ENCODE results near the gene CYLD. TPM values are rescaled to one million over a fixed set of nuclear protein-coding genes. Genes with fewer than 3 reads are reported as not detected.

CYLD gene
- total RNA-seq, 2 experiments from 2014 or later: 360 to 373 TPM

DNA sequence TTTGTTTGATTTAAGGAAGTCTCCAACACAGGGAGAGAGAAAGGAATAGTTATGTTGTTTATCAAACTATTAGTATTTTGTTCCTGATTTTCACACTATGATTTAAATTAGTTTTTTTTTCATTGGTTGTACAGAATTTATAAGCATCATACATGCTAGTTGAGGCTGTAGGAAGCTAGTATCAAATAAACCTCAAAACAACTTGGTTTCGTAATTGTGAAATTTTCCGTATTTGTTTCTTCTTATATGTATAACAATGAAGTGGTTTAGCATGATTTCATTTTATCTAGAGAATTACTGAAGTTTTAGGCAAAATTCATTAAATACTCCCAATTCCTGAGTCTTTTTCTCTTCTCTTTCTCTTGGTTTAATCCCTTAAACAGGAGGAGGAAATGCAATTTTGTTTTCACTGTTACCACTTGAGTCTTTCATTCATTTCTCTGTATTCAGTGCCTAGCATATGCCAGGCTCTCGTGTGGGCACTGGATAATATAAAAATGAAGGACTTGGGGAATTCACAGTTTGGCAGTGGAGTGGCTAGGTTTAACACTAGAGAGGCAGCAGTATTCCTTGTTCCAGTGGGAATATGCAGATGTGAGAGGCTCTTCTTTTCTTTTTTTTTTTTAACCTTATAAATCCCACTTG is 1.8 kb downstream of the CYLD start:
- TF ChIP-seq, protein P1, sequence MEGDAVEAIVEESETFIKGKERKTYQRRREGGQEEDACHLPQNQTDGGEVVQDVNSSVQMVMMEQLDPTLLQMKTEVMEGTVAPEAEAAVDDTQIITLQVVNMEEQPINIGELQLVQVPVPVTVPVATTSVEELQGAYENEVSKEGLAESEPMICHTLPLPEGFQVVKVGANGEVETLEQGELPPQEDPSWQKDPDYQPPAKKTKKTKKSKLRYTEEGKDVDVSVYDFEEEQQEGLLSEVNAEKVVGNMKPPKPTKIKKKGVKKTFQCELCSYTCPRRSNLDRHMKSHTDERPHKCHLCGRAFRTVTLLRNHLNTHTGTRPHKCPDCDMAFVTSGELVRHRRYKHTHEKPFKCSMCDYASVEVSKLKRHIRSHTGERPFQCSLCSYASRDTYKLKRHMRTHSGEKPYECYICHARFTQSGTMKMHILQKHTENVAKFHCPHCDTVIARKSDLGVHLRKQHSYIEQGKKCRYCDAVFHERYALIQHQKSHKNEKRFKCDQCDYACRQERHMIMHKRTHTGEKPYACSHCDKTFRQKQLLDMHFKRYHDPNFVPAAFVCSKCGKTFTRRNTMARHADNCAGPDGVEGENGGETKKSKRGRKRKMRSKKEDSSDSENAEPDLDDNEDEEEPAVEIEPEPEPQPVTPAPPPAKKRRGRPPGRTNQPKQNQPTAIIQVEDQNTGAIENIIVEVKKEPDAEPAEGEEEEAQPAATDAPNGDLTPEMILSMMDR (IDR thresholded peaks at IDR 0.05): no peak
- Mint-ChIP-seq H3K4me1 (ENCODE audit: low read depth) (peaks cover 61% of the 10 kb centered on the region), H3K36me3 (ENCODE audit: low read depth) (peaks cover 61% of the 10 kb centered on the region), H3K4me3 (peak overlapping the region; percentile 99), H3K27ac (peak overlapping the region; percentile 87), H3K9me3 (no peaks in the 10 kb centered on the region), H3K27me3 (no peaks in the 10 kb centered on the region)
- ChIA-PET POLR2A (interaction anchor here (1.0 to 10.1 kb wide), 11 partner anchors 9 to 405 kb away, joined by 4 to 167 read pairs (median 5); partner anchors contain the start of gene SNX20), CTCF (interaction anchor here (1.5 to 1.8 kb wide), 3 partner anchors 63 to 75 kb away, joined by 3 to 10 read pairs (median 6); no protein-coding TSS in a partner anchor)
- Histone ChIP-seq H3K27ac (ENCODE audit: low read depth in 1 of 2, low read length in 2 of 2) (peak overlapping the region; percentile 97 to 99), H3K4me3 (ENCODE audit: low read length) (peak overlapping the region; percentile 80), H3K4me1 (ENCODE audit: insufficient read depth, low read length) (peaks cover 21% of the 10 kb centered on the region), H3K36me3 (ENCODE audit: insufficient read depth, low read length) (peaks cover 17% of the 10 kb centered on the region), H3K27me3 (ENCODE audit: control insufficient read depth in 1 of 2, insufficient read depth in 2 of 2, low read length in 2 of 2) (no peaks in the 10 kb centered on the region), H3K9me3 (ENCODE audit: control insufficient read depth in 1 of 2, insufficient read depth in 1 of 2, low read length in 2 of 2) (no peaks in the 10 kb centered on the region)
- DNase-seq (no peak), ATAC-seq (ENCODE audit: poor library complexity) (no peak)
- intact Hi-C loops (cut with DNase I, micrococcal nuclease): loop anchor here (2.0 to 10.0 kb wide), 7 partner anchors 195 to 716 kb away; partner anchors contain the start of genes BRD7 (in 2 of the 2), CNEP1R1 (in 1 of the 2), NKD1 (in 1 of the 2) and TENT4B (in 1 of the 2)

DNA sequence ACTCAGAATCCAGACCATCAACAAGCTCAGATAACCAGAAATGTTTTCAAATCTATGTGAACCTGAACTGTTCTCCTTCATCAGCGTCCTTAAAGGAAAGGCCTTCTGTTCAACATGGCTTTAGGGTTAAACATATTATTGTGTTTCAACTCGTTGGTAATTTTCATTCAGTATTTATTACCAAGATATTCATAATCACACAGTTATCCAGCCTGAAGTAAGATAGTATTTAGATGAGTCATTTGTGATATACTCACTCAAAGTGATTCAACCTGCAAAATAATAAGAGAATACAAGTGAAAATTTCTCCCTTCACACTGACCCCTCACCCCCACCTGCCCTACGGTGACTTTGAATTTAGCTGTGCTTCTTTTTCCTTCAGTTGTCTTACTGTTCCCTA is 3.0 kb downstream of the CYLD start:
- Mint-ChIP-seq H3K27ac (peak overlapping the region; percentile 87), H3K36me3 (ENCODE audit: low read depth) (peaks cover 67% of the 10 kb centered on the region), H3K9me3 (no peaks in the 10 kb centered on the region), H3K4me3 (peak overlapping the region; percentile 99), H3K4me1 (ENCODE audit: low read depth) (peaks cover 71% of the 10 kb centered on the region), H3K27me3 (no peaks in the 10 kb centered on the region)
- peak in 1 of 14 experiments; percentile 38 for DNase-seq
- Histone ChIP-seq H3K4me1 (ENCODE audit: insufficient read depth, low read length) (peaks cover 25% of the 10 kb centered on the region), H3K27ac (ENCODE audit: low read depth in 1 of 2, low read length in 2 of 2) (peak overlapping the region; percentile 97 to 99), H3K27me3 (ENCODE audit: control insufficient read depth in 1 of 2, insufficient read depth in 2 of 2, low read length in 2 of 2) (no peaks in the 10 kb centered on the region), H3K4me3 (ENCODE audit: low read length) (peak overlapping the region; percentile 80), H3K36me3 (ENCODE audit: insufficient read depth, low read length) (peaks cover 25% of the 10 kb centered on the region), H3K9me3 (ENCODE audit: control insufficient read depth in 1 of 2, insufficient read depth in 1 of 2, low read length in 2 of 2) (no peaks in the 10 kb centered on the region)
- ChIA-PET CTCF (interaction anchor here (0.7 to 1.8 kb wide), 7 partner anchors 61 to 361 kb away, joined by 3 to 10 read pairs (median 6); no protein-coding TSS in a partner anchor), POLR2A (interaction anchor here (0.6 to 10.1 kb wide), 17 partner anchors 8 to 390 kb away, joined by 3 to 167 read pairs (median 5); partner anchors contain the start of gene SNX20)
- no peak for ATAC-seq (ENCODE audit: poor library complexity)
- intact Hi-C loops (cut with DNase I, micrococcal nuclease): loop anchor here (5.0 to 10.0 kb wide), 8 partner anchors 37 to 718 kb away; partner anchors contain the start of genes ADCY7 (in 1 of the 2), BRD7 (in 1 of the 2), CNEP1R1 (in 1 of the 2) and TENT4B (in 1 of the 2)
- TF ChIP-seq, protein P1 (IDR thresholded peaks at IDR 0.05): no peak

DNA sequence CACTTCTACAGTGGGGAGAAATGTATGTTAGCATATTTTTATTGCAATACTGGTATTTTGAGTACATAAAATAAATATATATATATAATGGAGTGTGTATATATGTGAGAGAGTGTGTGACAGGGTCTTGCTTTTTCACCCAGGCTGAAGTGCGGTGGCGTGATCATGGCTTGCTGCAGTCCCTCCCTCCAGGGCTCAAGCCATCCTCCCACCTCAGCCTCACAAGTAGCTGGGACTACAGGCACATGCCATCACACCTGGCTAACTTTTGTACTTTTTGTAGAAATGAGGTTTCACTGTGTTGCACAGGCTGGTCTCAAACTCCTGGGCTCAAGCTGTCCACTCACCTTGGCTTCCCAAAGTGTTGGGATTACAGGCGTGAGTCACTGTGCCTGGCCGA is 4.1 kb downstream of the CYLD start:
- no peak for ATAC-seq (ENCODE audit: poor library complexity)
- CTCF ChIA-PET: interaction anchor here (1.1 to 3.2 kb wide), 6 partner anchors 44 to 81 kb away, joined by 3 to 15 read pairs (median 10); partner anchors contain the start of gene SNX20
- intact Hi-C loops (cut with DNase I, micrococcal nuclease): loop anchor here (2.0 to 10.0 kb wide), 10 partner anchors 15 to 591 kb away; partner anchors contain the start of genes SNX20 (in 2 of the 2), ADCY7 (in 1 of the 2) and TENT4B (in 1 of the 2)
- peaks cover 78% of the 10 kb centered on the region for H3K36me3 Mint-ChIP-seq (ENCODE audit: low read depth)
- H3K27ac Mint-ChIP-seq: peak overlapping the region; percentile 87
- H3K27me3 Mint-ChIP-seq: no peaks in the 10 kb centered on the region
- peak in 1 of 14 experiments; percentile 11 for DNase-seq
- POLR2A ChIA-PET: interaction anchor here (1.0 to 10.1 kb wide), 9 partner anchors 26 to 478 kb away, joined by 3 to 167 read pairs (median 7); partner anchors contain the start of gene SNX20
- Histone ChIP-seq H3K9me3 (ENCODE audit: control insufficient read depth in 1 of 2, insufficient read depth in 1 of 2, low read length in 2 of 2) (no peaks in the 10 kb centered on the region), H3K27ac (ENCODE audit: low read depth in 1 of 2, low read length in 2 of 2) (peak overlapping the region; percentile 97 to 99), H3K4me1 (ENCODE audit: insufficient read depth, low read length) (peaks cover 23% of the 10 kb centered on the region), H3K4me3 (ENCODE audit: low read length) (peak overlapping the region; percentile 80), H3K36me3 (ENCODE audit: insufficient read depth, low read length) (peaks cover 32% of the 10 kb centered on the region), H3K27me3 (ENCODE audit: control insufficient read depth in 1 of 2, insufficient read depth in 2 of 2, low read length in 2 of 2) (no peaks in the 10 kb centered on the region)
- peaks cover 75% of the 10 kb centered on the region for H3K4me1 Mint-ChIP-seq (ENCODE audit: low read depth)
- H3K9me3 Mint-ChIP-seq: no peaks in the 10 kb centered on the region
- H3K4me3 Mint-ChIP-seq: peak overlapping the region; percentile 99
- TF ChIP-seq, protein P1 (IDR thresholded peaks at IDR 0.05): no peak

Data from CD4-positive, alpha-beta T cell (primary cell).